A549 (cell line): ENCODE results near the gene RSPH4A.
"Not testable (repeated sequence)": the region's sequence is repeated elsewhere in the genome, so short reads cannot be mapped to it uniquely, and the experiment has no call there.

ENCODE experiments used
- CEBPB ChIP-seq, 2 experiments: fragments of >200 bp in 1 of 2; sonication (Bioruptor Twin) in 1 of 2; formaldehyde crosslinking in 1 of 2; IDR thresholded peaks; 2 replicates each; pipeline ENCODE4 v1.6.1; 2012 to 2016
- EP300 ChIP-seq, 2 experiments: fragments of >200 bp; sonication (Bioruptor Twin); formaldehyde crosslinking; IDR thresholded peaks; 2 replicates in 1 of 2; 3 replicates in 1 of 2; pipeline ENCODE4 v1.6.1; 2016 to 2017
- HDAC2 ChIP-seq: fragments of 200-600 bp; sonication (generic); IDR thresholded peaks from 2 replicates; pipeline ENCODE4 v1.6.1; 2016
- MAFK ChIP-seq: fragments of 450-650 bp; IDR thresholded peaks from 2 replicates; pipeline ENCODE4 v1.6.1; 2014; ENCODE audit not compliant: partially characterized antibody
- MYC ChIP-seq: IDR thresholded peaks from 2 replicates; pipeline ENCODE4 v1.6.1; 2012; ENCODE audit warnings: mild to moderate bottlenecking, inconsistent platforms, low read length, improper control_type of control experiment, borderline replicate concordance
- POLR2A ChIP-seq: IDR thresholded peaks from 2 replicates; pipeline ENCODE4 v1.6.1; 2012; ENCODE audit warnings: mild to moderate bottlenecking, low read length
- RAD21 ChIP-seq, 2 experiments: fragments of >200 bp in 1 of 2; sonication (Bioruptor Twin) in 1 of 2; formaldehyde crosslinking in 1 of 2; IDR thresholded peaks in 1 of 2; conservative IDR thresholded peaks in 1 of 2; 2 replicates in 1 of 2; 3 replicates in 1 of 2; pipeline ENCODE4 v1.6.1; 2012 to 2018; ENCODE audit warnings: inconsistent platforms in 1 of 2
- RFX5 ChIP-seq: fragments of 450-650 bp; IDR thresholded peaks from 2 replicates; pipeline ENCODE4 v1.7.1; 2014; ENCODE audit warnings: antibody characterized with exemption, mild to moderate bottlenecking, moderate library complexity
- TP53 ChIP-seq: fragments of 250-450 bp; sonication (Bioruptor Pico); IDR thresholded peaks from 2 replicates; pipeline ENCODE4 v1.5.0; 2021; ENCODE audit warnings: mild to moderate bottlenecking, moderate library complexity
- TF ChIP-seq, protein P1 (sequence below): fragments of >200 bp; sonication (Bioruptor Twin); formaldehyde crosslinking; IDR thresholded peaks from 3 replicates; pipeline ENCODE4 v1.5.1; 2016
- TF ChIP-seq, protein P2 (sequence below): fragments of 150-350 bp; IDR thresholded peaks from 2 replicates; pipeline ENCODE4 v1.6.1; 2014; ENCODE audit warnings: low read depth, mild to moderate bottlenecking, low read length
- TF ChIP-seq, protein P3 (sequence below): fragments of 200-600 bp; sonication (generic); IDR thresholded peaks from 2 replicates; pipeline ENCODE4 v1.6.1; 2016; ENCODE audit warnings: antibody characterized with exemption, mild to moderate bottlenecking, moderate library complexity

DNA sequence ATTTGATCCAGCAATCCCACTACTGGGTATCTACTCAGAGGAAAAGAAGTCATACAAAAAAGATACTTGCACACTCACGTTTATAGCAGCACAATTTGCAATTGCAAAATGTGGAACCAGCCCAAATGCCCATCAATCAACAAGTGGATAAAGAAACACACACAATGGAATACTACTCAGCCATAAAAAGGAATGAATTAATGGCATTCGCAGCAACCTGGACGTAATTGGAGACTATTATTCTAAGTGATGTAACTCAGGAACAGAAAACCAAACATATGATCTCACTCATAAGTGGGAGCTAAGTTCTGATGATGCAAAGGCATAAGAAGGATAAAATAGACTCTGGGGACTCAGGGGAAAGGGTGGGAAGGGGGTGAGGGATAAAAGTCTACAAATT lies 11.4 kb upstream of the RSPH4A start:
- TF ChIP-seq MYC; EP300 (IDR thresholded peaks at IDR 0.05); MAFK; RFX5; HDAC2; POLR2A; TP53; CEBPB (IDR thresholded peaks at IDR 0.05); RAD21 (conservative IDR thresholded peaks at IDR 0.05 in 1 of 2, IDR thresholded peaks at IDR 0.05 in 1 of 2): not testable (repeated sequence)
- TF ChIP-seq, protein P1, sequence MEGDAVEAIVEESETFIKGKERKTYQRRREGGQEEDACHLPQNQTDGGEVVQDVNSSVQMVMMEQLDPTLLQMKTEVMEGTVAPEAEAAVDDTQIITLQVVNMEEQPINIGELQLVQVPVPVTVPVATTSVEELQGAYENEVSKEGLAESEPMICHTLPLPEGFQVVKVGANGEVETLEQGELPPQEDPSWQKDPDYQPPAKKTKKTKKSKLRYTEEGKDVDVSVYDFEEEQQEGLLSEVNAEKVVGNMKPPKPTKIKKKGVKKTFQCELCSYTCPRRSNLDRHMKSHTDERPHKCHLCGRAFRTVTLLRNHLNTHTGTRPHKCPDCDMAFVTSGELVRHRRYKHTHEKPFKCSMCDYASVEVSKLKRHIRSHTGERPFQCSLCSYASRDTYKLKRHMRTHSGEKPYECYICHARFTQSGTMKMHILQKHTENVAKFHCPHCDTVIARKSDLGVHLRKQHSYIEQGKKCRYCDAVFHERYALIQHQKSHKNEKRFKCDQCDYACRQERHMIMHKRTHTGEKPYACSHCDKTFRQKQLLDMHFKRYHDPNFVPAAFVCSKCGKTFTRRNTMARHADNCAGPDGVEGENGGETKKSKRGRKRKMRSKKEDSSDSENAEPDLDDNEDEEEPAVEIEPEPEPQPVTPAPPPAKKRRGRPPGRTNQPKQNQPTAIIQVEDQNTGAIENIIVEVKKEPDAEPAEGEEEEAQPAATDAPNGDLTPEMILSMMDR: not testable (repeated sequence)
- TF ChIP-seq, protein P2, sequence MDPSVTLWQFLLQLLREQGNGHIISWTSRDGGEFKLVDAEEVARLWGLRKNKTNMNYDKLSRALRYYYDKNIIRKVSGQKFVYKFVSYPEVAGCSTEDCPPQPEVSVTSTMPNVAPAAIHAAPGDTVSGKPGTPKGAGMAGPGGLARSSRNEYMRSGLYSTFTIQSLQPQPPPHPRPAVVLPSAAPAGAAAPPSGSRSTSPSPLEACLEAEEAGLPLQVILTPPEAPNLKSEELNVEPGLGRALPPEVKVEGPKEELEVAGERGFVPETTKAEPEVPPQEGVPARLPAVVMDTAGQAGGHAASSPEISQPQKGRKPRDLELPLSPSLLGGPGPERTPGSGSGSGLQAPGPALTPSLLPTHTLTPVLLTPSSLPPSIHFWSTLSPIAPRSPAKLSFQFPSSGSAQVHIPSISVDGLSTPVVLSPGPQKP: not testable (repeated sequence)
- TF ChIP-seq, protein P3, sequence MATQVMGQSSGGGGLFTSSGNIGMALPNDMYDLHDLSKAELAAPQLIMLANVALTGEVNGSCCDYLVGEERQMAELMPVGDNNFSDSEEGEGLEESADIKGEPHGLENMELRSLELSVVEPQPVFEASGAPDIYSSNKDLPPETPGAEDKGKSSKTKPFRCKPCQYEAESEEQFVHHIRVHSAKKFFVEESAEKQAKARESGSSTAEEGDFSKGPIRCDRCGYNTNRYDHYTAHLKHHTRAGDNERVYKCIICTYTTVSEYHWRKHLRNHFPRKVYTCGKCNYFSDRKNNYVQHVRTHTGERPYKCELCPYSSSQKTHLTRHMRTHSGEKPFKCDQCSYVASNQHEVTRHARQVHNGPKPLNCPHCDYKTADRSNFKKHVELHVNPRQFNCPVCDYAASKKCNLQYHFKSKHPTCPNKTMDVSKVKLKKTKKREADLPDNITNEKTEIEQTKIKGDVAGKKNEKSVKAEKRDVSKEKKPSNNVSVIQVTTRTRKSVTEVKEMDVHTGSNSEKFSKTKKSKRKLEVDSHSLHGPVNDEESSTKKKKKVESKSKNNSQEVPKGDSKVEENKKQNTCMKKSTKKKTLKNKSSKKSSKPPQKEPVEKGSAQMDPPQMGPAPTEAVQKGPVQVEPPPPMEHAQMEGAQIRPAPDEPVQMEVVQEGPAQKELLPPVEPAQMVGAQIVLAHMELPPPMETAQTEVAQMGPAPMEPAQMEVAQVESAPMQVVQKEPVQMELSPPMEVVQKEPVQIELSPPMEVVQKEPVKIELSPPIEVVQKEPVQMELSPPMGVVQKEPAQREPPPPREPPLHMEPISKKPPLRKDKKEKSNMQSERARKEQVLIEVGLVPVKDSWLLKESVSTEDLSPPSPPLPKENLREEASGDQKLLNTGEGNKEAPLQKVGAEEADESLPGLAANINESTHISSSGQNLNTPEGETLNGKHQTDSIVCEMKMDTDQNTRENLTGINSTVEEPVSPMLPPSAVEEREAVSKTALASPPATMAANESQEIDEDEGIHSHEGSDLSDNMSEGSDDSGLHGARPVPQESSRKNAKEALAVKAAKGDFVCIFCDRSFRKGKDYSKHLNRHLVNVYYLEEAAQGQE: not testable (repeated sequence)
